Testis (tissue), 3 donors: ENCODE results near the gene TENM4. TPM values are rescaled to one million over a fixed set of nuclear protein-coding genes. Genes with fewer than 3 reads are reported as not detected.

ENCODE experiments used
- DNase-seq: peaks from one replicate; pipeline ENCODE4 v3.0.0-alpha.2; 2019
- H3K27ac ChIP-seq, 2 donors: fragments of 200-600 bp; sonication (generic); one replicate each; pipeline ENCODE4 v1.5.1; 2019
- H3K27me3 ChIP-seq: fragments of 200-600 bp; sonication (generic); one replicate; pipeline ENCODE4 v1.5.1; 2019
- H3K36me3 ChIP-seq: fragments of 200-600 bp; sonication (generic); one replicate; pipeline ENCODE4 v1.5.1; 2017; ENCODE audit warnings: low read depth; ENCODE audit errors: missing control alignments
- H3K4me1 ChIP-seq: fragments of 200-600 bp; sonication (generic); one replicate; pipeline ENCODE4 v1.5.1; 2019
- H3K4me3 ChIP-seq, 2 donors: fragments of 200-600 bp; sonication (generic); one replicate each; pipeline ENCODE4 v1.5.1; 2017 to 2019
- H3K9me3 ChIP-seq: fragments of 200-600 bp; sonication (generic); one replicate; pipeline ENCODE4 v1.5.1; 2017
- CTCF ChIP-seq, 3 experiments: fragments of 450-650 bp in 2 of 3; fragments of 200-600 bp in 1 of 3; sonication (generic) in 1 of 3; IDR thresholded peaks; one replicate each; pipeline ENCODE4 v1.5.1; 2016 to 2019; ENCODE audit warnings: antibody characterized with exemption in 3 of 3, mild to moderate bottlenecking in 2 of 3, moderate library complexity in 1 of 3
- POLR2A ChIP-seq: fragments of 450-650 bp; IDR thresholded peaks from one replicate; pipeline ENCODE4 v1.6.1; 2017; ENCODE audit warnings: antibody characterized with exemption, mild to moderate bottlenecking, moderate library complexity
- WGBS, 2 donors: methylation state at CpG; one replicate each; pipeline ENCODE4 v1.1.5; 2018; 5-methylcytosine and 5-hydroxymethylcytosine counted together
- intact Hi-C: fragments of 100-400 bp; cut with DNase I; formaldehyde crosslinking; loops from one replicate; pipeline ENCODE4 v1.15.1; 2023; ENCODE audit warnings: low total_unique reads
- polyA plus RNA-seq: library from polyadenylated mRNA; stranded (reverse); fragments of 350-450 nt; fragmentation: Illumina TruSeq; extraction: RNeasy Lipid Tissue Mini Kit (QIAGEN cat#74804); gene quantifications from one replicate; pipeline ENCODE4 v1.2.3, GENCODE V29; 2014; ENCODE audit warnings: low read depth, low replicate concordance; ENCODE audit not compliant: insufficient read depth
- total RNA-seq, 2 donors: library from RNA; depleted of rRNA; stranded (reverse); fragments of >200 nt; gene quantifications; one replicate each; pipeline ENCODE4 v1.2.3, GENCODE V29; 2016

The TENM4 gene
- total and polyA plus RNA-seq, 3 donors from 2014 or later: 10.6 to 17.9 (median 11.4) TPM

GRCh38 chr11:78768345-78768744 lies 672.5 kb downstream of the TENM4 start:
- intact Hi-C loops: no loop called here
- no peaks in the 10 kb centered on the region for H3K36me3 ChIP-seq
- peak; percentile 51 for DNase-seq
- H3K4me3 ChIP-seq: no peak overlapping the region
- no peaks in the 10 kb centered on the region for H3K27me3 ChIP-seq
- H3K9me3 ChIP-seq: no peaks in the 10 kb centered on the region
- 59 to 60% methylated on average over 3 of the region's 3 CpGs for WGBS, 2 donors
- no peak for TF ChIP-seq CTCF (IDR thresholded peaks at IDR 0.05)
- TF ChIP-seq POLR2A: no peak
- peaks cover 4% of the 10 kb centered on the region for H3K4me1 ChIP-seq
- no peak overlapping the region for H3K27ac ChIP-seq

- no peak for DNase-seq
- TF ChIP-seq CTCF (IDR thresholded peaks at IDR 0.05): no peak
- no peak for TF ChIP-seq POLR2A
Measured at GRCh38 chr11:78767027-78767932, 673.5 kb downstream of the TENM4 start.

GRCh38 chr11:78764946-78765345 lies 675.9 kb downstream of the TENM4 start:
- WGBS, 2 donors: 60 to 69% methylated on average over 4 of the region's 4 CpGs
- Histone ChIP-seq H3K36me3 (no peaks in the 10 kb centered on the region), H3K27ac (no peak overlapping the region), H3K4me1 (peaks cover 4% of the 10 kb centered on the region), H3K27me3 (no peaks in the 10 kb centered on the region), H3K4me3 (no peak overlapping the region), H3K9me3 (no peaks in the 10 kb centered on the region)
- intact Hi-C loops: no loop called here
- TF ChIP-seq POLR2A: no peak
- no peak for TF ChIP-seq CTCF (IDR thresholded peaks at IDR 0.05)
- no peak for DNase-seq

More at GRCh38 chr11:78767027-78767932, 673.5 kb downstream of the TENM4 start:
- intact Hi-C loops: no loop called here
- H3K36me3 ChIP-seq: no peaks in the 10 kb centered on the region
- no peaks in the 10 kb centered on the region for H3K27me3 ChIP-seq
- no peak overlapping the region for H3K4me3 ChIP-seq
- 55 to 58% methylated on average over 8 of the region's 8 CpGs for WGBS, 2 donors
- no peaks in the 10 kb centered on the region for H3K9me3 ChIP-seq
- H3K27ac ChIP-seq: no peak overlapping the region
- H3K4me1 ChIP-seq: peaks cover 4% of the 10 kb centered on the region

- H3K27ac ChIP-seq: no peak overlapping the region
- no peak overlapping the region for H3K4me3 ChIP-seq
- H3K27me3 ChIP-seq: no peaks in the 10 kb centered on the region
- no peaks in the 10 kb centered on the region for H3K9me3 ChIP-seq
- H3K36me3 ChIP-seq: no peaks in the 10 kb centered on the region
- no peak for TF ChIP-seq POLR2A
- no peak for TF ChIP-seq CTCF (IDR thresholded peaks at IDR 0.05)
- peaks cover 4% of the 10 kb centered on the region for H3K4me1 ChIP-seq
- 92 to 95% methylated on average over 3 to 4 of the region's 4 CpGs for WGBS, 2 donors
- intact Hi-C loops: no loop called here
- DNase-seq: no peak
Measured at GRCh38 chr11:78763664-78764063, 677.2 kb downstream of the TENM4 start.
